HEK293 (cell line): ENCODE data around the gene PER1.

Source experiments
- AEBP2 ChIP-seq: fragments of 450-650 bp; formaldehyde crosslinking; IDR thresholded peaks from 2 replicates; pipeline ENCODE4 v1.5.1; 2016; ENCODE audit warnings: missing biosample characterization, missing genetic modification characterization, borderline replicate concordance
- FEZF1 ChIP-seq: fragments of 450-650 bp; formaldehyde crosslinking; IDR thresholded peaks from 2 replicates; pipeline ENCODE4 v1.5.1; 2016; ENCODE audit warnings: missing biosample characterization, missing genetic modification characterization
- HOXD13 ChIP-seq: sonication (generic); formaldehyde crosslinking; IDR thresholded peaks from 2 replicates; pipeline ENCODE4 v1.8.0; 2022; ENCODE audit warnings: missing genetic modification reagents, borderline replicate concordance
- KLF8 ChIP-seq: fragments of 450-650 bp; formaldehyde crosslinking; IDR thresholded peaks from 2 replicates; pipeline ENCODE4 v1.5.1; 2016; ENCODE audit warnings: missing biosample characterization, missing genetic modification characterization
- MZF1 ChIP-seq: fragments of 450-650 bp; formaldehyde crosslinking; IDR thresholded peaks from 2 replicates; pipeline ENCODE4 v1.5.1; 2017; ENCODE audit warnings: missing biosample characterization, missing genetic modification characterization, borderline replicate concordance
- PBX3 ChIP-seq: sonication (generic); formaldehyde crosslinking; IDR thresholded peaks from 2 replicates; pipeline ENCODE4 v1.8.1; 2022; ENCODE audit warnings: mild to moderate bottlenecking, moderate library complexity, missing genetic modification reagents
- SCRT2 ChIP-seq: fragments of 450-650 bp; formaldehyde crosslinking; IDR thresholded peaks from 2 replicates; pipeline ENCODE4 v1.5.1; 2016; ENCODE audit warnings: missing biosample characterization, missing genetic modification characterization
- ZBTB48 ChIP-seq: fragments of 450-650 bp; formaldehyde crosslinking; IDR thresholded peaks from 2 replicates; pipeline ENCODE4 v1.5.1; 2016; ENCODE audit warnings: missing biosample characterization, missing genetic modification characterization
- ZBTB49 ChIP-seq: fragments of 450-650 bp; formaldehyde crosslinking; IDR thresholded peaks from 2 replicates; pipeline ENCODE4 v1.5.1; 2016; ENCODE audit warnings: missing biosample characterization, missing genetic modification characterization, low read depth
- ZFHX2 ChIP-seq: fragments of 450-650 bp; formaldehyde crosslinking; conservative IDR thresholded peaks from 2 replicates; pipeline ENCODE4 v1.5.1; 2016; ENCODE audit warnings: missing biosample characterization, missing genetic modification characterization
- ZFP69B ChIP-seq: fragments of 450-650 bp; formaldehyde crosslinking; IDR thresholded peaks from 2 replicates; pipeline ENCODE4 v1.5.1; 2016; ENCODE audit warnings: missing biosample characterization, missing genetic modification characterization
- ZNF155 ChIP-seq: fragments of 450-650 bp; formaldehyde crosslinking; IDR thresholded peaks from 2 replicates; pipeline ENCODE4 v1.5.1; 2016; ENCODE audit warnings: missing biosample characterization, missing genetic modification characterization
- ZNF175 ChIP-seq: fragments of 450-650 bp; formaldehyde crosslinking; IDR thresholded peaks from 2 replicates; pipeline ENCODE4 v1.5.1; 2016; ENCODE audit warnings: missing biosample characterization, missing genetic modification characterization
- ZNF19 ChIP-seq: fragments of 450-650 bp; formaldehyde crosslinking; IDR thresholded peaks from 2 replicates; pipeline ENCODE4; 2016; ENCODE audit warnings: missing biosample characterization, missing genetic modification characterization, low read depth
- ZNF202 ChIP-seq: fragments of 450-650 bp; formaldehyde crosslinking; IDR thresholded peaks from 2 replicates; pipeline ENCODE4 v1.5.1; 2016; ENCODE audit warnings: missing biosample characterization, missing genetic modification characterization, borderline replicate concordance
- ZNF24 ChIP-seq: fragments of 450-650 bp; formaldehyde crosslinking; IDR thresholded peaks from 2 replicates; pipeline ENCODE4 v1.5.1; 2016; ENCODE audit warnings: missing biosample characterization, missing genetic modification characterization
- ZNF335 ChIP-seq: fragments of 450-650 bp; formaldehyde crosslinking; conservative IDR thresholded peaks from 2 replicates; pipeline ENCODE4 v1.5.1; 2016; ENCODE audit warnings: missing biosample characterization, missing genetic modification characterization
- ZNF366 ChIP-seq: fragments of 450-650 bp; formaldehyde crosslinking; conservative IDR thresholded peaks from 2 replicates; pipeline ENCODE4 v1.5.1; 2016; ENCODE audit warnings: missing biosample characterization, missing genetic modification characterization
- ZNF391 ChIP-seq: fragments of 450-650 bp; formaldehyde crosslinking; IDR thresholded peaks from 2 replicates; pipeline ENCODE4 v1.5.1; 2016; ENCODE audit warnings: low read depth, missing biosample characterization, missing genetic modification characterization, borderline replicate concordance
- ZNF426 ChIP-seq: fragments of 450-650 bp; formaldehyde crosslinking; IDR thresholded peaks from 2 replicates; pipeline ENCODE4 v1.5.1; 2017; ENCODE audit warnings: missing biosample characterization, missing genetic modification characterization, mild to moderate bottlenecking, inconsistent platforms, moderate library complexity
- ZNF48 ChIP-seq: fragments of 450-650 bp; formaldehyde crosslinking; IDR thresholded peaks from 2 replicates; pipeline ENCODE4 v1.5.1; 2016; ENCODE audit warnings: missing biosample characterization, missing genetic modification characterization
- ZNF514 ChIP-seq: fragments of 450-650 bp; formaldehyde crosslinking; IDR thresholded peaks from 2 replicates; pipeline ENCODE4 v1.5.1; 2016; ENCODE audit warnings: missing biosample characterization, missing genetic modification characterization
- ZNF548 ChIP-seq: fragments of 450-650 bp; formaldehyde crosslinking; IDR thresholded peaks from 2 replicates; pipeline ENCODE4 v1.5.1; 2016; ENCODE audit warnings: missing biosample characterization, missing genetic modification characterization
- ZNF580 ChIP-seq: fragments of 450-650 bp; formaldehyde crosslinking; IDR thresholded peaks from 2 replicates; pipeline ENCODE4 v1.5.1; 2016; ENCODE audit warnings: missing biosample characterization, missing genetic modification characterization
- ZNF623 ChIP-seq: fragments of 450-650 bp; formaldehyde crosslinking; IDR thresholded peaks from 2 replicates; pipeline ENCODE4 v1.5.1; 2016; ENCODE audit warnings: missing biosample characterization, missing genetic modification characterization
- ZNF645 ChIP-seq: fragments of 450-650 bp; formaldehyde crosslinking; IDR thresholded peaks from 2 replicates; pipeline ENCODE4; 2016; ENCODE audit warnings: missing biosample characterization, missing genetic modification characterization
- ZNF658 ChIP-seq: fragments of 450-650 bp; formaldehyde crosslinking; IDR thresholded peaks from 2 replicates; pipeline ENCODE4; 2016; ENCODE audit warnings: missing biosample characterization, missing genetic modification characterization
- ZNF791 ChIP-seq: fragments of 450-650 bp; formaldehyde crosslinking; IDR thresholded peaks from 2 replicates; pipeline ENCODE4 v1.5.1; 2016; ENCODE audit warnings: missing biosample characterization, missing genetic modification characterization
- ZNF792 ChIP-seq: fragments of 450-650 bp; formaldehyde crosslinking; IDR thresholded peaks from 2 replicates; pipeline ENCODE4 v1.5.1; 2016; ENCODE audit warnings: missing biosample characterization, missing genetic modification characterization
- ZNF830 ChIP-seq: fragments of 450-650 bp; IDR thresholded peaks from 2 replicates; pipeline ENCODE4 v1.5.0; 2018; ENCODE audit warnings: missing biosample characterization, missing genetic modification characterization, low read depth, mild to moderate bottlenecking, moderate library complexity
- ZNF843 ChIP-seq: fragments of 450-650 bp; formaldehyde crosslinking; IDR thresholded peaks from 2 replicates; pipeline ENCODE4 v1.5.1; 2016; ENCODE audit warnings: missing biosample characterization, missing genetic modification characterization
- ZSCAN16 ChIP-seq: fragments of 450-650 bp; formaldehyde crosslinking; IDR thresholded peaks from 2 replicates; pipeline ENCODE4 v1.5.1; 2016; ENCODE audit warnings: missing biosample characterization, missing genetic modification characterization
- ZSCAN18 ChIP-seq: fragments of 450-650 bp; formaldehyde crosslinking; IDR thresholded peaks from 2 replicates; pipeline ENCODE4 v1.5.1; 2016; ENCODE audit warnings: missing biosample characterization, missing genetic modification characterization
- ZSCAN30 ChIP-seq: fragments of 450-650 bp; IDR thresholded peaks from 2 replicates; pipeline ENCODE4 v1.5.1; 2018; ENCODE audit warnings: missing biosample characterization, mild to moderate bottlenecking, missing genetic modification characterization, moderate library complexity

Gene PER1

GRCh38 chr17:8151120-8151640 lies 1.0 kb downstream of the PER1 start (continued):
- no peak for TF ChIP-seq AEBP2 (tag by site-specific recombination)
- peak; percentile 45; the same call in 1 of the 2 replicates for TF ChIP-seq KLF8 (tag by site-specific recombination)
- TF ChIP-seq ZBTB49 (tag by site-specific recombination), result no peak
- no peak for TF ChIP-seq ZSCAN16 (tag by site-specific recombination)
- no peak for TF ChIP-seq ZNF175 (tag by site-specific recombination)
- TF ChIP-seq ZFP69B (tag by site-specific recombination), result peak; percentile 71; the same call in 1 of the 2 replicates
- no peak for TF ChIP-seq ZNF391 (tag by site-specific recombination)
- no peak for TF ChIP-seq MZF1
- TF ChIP-seq ZFHX2 (tag by site-specific recombination), result peak; percentile 93
- no peak for TF ChIP-seq ZNF623 (tag by site-specific recombination)
- peak; percentile 63 for TF ChIP-seq ZBTB48 (tag by site-specific recombination)
- TF ChIP-seq ZNF202 (tag by site-specific recombination), result no peak
- no peak for TF ChIP-seq ZNF48
- TF ChIP-seq ZNF830 (tag by site-specific recombination), result no peak
- TF ChIP-seq ZSCAN30 (tag by site-specific recombination), result no peak
- no peak for TF ChIP-seq FEZF1 (tag by site-specific recombination)
- no peak for TF ChIP-seq ZNF514 (tag by site-specific recombination)
- TF ChIP-seq ZNF426 (tag by site-specific recombination), result no peak
- TF ChIP-seq ZNF19 (tag by site-specific recombination), result no peak
- TF ChIP-seq ZNF645 (tag by site-specific recombination), result no peak
- peak; percentile 44; the same call in 1 of the 2 replicates for TF ChIP-seq ZNF843 (tag by site-specific recombination)
- TF ChIP-seq ZNF792 (tag by site-specific recombination), result no peak
- TF ChIP-seq HOXD13 (CRISPR knock-in tag), result no peak
- no peak for TF ChIP-seq ZNF155
- TF ChIP-seq SCRT2 (tag by site-specific recombination), result no peak
- no peak for TF ChIP-seq ZNF580 (tag by site-specific recombination)
- TF ChIP-seq ZNF548 (tag by site-specific recombination), result no peak
- peak; percentile 85 for TF ChIP-seq ZNF335 (tag by site-specific recombination)
- no peak for TF ChIP-seq PBX3
- no peak for TF ChIP-seq ZSCAN18 (tag by site-specific recombination)
- TF ChIP-seq ZNF366 (tag by site-specific recombination), result no peak
- TF ChIP-seq ZNF791 (tag by site-specific recombination), result no peak
- TF ChIP-seq ZNF658 (tag by site-specific recombination), result no peak
- TF ChIP-seq ZNF24 (tag by site-specific recombination), result no peak
